ENCODE data around the gene RAD51B. TPM values are rescaled to one million over a fixed set of nuclear protein-coding genes. Genes with fewer than 3 reads are reported as not detected.

Gene RAD51B
- total RNA-seq, 1 experiment from 2014 or later: 8.5 TPM

DNA sequence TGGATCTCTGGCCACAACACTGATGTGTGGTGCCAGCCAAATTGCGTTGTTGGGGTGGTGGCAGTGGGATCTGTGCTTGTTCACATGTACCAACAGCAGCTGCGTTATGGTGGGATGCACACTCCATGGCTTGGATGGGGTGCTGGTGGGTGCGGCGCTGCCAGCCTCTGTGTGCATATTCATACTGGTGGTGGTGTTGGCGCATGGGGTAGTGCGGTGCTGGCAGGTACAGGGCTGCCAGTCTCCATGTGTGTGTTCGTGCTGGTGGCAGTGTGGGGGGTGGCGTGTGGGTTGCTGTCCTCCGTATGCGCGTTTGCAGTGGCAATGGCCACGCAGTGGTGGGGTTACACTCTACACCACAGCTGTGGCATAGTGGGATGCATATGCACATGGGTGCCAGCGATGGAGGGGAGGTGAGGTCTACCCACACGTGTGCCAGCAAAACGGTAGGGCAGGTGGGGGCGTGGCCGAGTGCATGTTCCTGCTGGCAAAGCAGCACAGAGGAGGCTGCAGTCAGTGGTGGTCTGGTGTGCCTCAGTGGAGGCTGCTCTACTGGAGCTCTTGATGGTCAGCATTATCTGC is 26.5 kb downstream of the RAD51B start:
- intact Hi-C loops (cut with micrococcal nuclease; ENCODE audit: unreplicated experiment) (no loop called here), in situ Hi-C loops (cut with HindIII; ENCODE audit: low pct_unique_long_range_greater_than_20kb, low sequenced_read_pairs) (no loop called here)
- Histone ChIP-seq H3K9me3 (ENCODE audit: control insufficient read depth, insufficient read depth, low read depth, low read length) (no peaks in the 10 kb centered on the region), H3K27me3 (ENCODE audit: control insufficient read depth, insufficient read depth, low read length) (no peaks in the 10 kb centered on the region), H3K27ac (ENCODE audit: low read length) (no peak overlapping the region), H3K36me3 (ENCODE audit: control insufficient read depth, insufficient read depth, low read length) (no peaks in the 10 kb centered on the region), H3K4me1 (ENCODE audit: control insufficient read depth, insufficient read depth, low read length) (no peaks in the 10 kb centered on the region), H3K4me3 (ENCODE audit: low read depth in 2 of 2, low read length in 2 of 2) (no peak overlapping the region)
- DNase-seq (ENCODE audit: low read depth, low spot score) (no peak), ATAC-seq (no peak)
- POLR2A ChIA-PET: no interaction called here
- BruUV-seq (replicated peaks): no TSS peak
- TF ChIP-seq TCF7L2 (IDR thresholded peaks at IDR 0.05; ENCODE audit: low read depth, low read length) (no peak), SIN3A (IDR thresholded peaks at IDR 0.05; ENCODE audit: borderline replicate concordance, insufficient read depth, low read depth, low read length) (no peak), POLR2AphosphoS5 (IDR thresholded peaks at IDR 0.05; ENCODE audit: low read depth, low read length) (no peak)
- TF ChIP-seq, protein P1, sequence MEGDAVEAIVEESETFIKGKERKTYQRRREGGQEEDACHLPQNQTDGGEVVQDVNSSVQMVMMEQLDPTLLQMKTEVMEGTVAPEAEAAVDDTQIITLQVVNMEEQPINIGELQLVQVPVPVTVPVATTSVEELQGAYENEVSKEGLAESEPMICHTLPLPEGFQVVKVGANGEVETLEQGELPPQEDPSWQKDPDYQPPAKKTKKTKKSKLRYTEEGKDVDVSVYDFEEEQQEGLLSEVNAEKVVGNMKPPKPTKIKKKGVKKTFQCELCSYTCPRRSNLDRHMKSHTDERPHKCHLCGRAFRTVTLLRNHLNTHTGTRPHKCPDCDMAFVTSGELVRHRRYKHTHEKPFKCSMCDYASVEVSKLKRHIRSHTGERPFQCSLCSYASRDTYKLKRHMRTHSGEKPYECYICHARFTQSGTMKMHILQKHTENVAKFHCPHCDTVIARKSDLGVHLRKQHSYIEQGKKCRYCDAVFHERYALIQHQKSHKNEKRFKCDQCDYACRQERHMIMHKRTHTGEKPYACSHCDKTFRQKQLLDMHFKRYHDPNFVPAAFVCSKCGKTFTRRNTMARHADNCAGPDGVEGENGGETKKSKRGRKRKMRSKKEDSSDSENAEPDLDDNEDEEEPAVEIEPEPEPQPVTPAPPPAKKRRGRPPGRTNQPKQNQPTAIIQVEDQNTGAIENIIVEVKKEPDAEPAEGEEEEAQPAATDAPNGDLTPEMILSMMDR (IDR thresholded peaks at IDR 0.05): no peak
- TF ChIP-seq, protein P2, sequence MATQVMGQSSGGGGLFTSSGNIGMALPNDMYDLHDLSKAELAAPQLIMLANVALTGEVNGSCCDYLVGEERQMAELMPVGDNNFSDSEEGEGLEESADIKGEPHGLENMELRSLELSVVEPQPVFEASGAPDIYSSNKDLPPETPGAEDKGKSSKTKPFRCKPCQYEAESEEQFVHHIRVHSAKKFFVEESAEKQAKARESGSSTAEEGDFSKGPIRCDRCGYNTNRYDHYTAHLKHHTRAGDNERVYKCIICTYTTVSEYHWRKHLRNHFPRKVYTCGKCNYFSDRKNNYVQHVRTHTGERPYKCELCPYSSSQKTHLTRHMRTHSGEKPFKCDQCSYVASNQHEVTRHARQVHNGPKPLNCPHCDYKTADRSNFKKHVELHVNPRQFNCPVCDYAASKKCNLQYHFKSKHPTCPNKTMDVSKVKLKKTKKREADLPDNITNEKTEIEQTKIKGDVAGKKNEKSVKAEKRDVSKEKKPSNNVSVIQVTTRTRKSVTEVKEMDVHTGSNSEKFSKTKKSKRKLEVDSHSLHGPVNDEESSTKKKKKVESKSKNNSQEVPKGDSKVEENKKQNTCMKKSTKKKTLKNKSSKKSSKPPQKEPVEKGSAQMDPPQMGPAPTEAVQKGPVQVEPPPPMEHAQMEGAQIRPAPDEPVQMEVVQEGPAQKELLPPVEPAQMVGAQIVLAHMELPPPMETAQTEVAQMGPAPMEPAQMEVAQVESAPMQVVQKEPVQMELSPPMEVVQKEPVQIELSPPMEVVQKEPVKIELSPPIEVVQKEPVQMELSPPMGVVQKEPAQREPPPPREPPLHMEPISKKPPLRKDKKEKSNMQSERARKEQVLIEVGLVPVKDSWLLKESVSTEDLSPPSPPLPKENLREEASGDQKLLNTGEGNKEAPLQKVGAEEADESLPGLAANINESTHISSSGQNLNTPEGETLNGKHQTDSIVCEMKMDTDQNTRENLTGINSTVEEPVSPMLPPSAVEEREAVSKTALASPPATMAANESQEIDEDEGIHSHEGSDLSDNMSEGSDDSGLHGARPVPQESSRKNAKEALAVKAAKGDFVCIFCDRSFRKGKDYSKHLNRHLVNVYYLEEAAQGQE (IDR thresholded peaks at IDR 0.05; ENCODE audit: insufficient read depth in 1 of 2, low read depth in 2 of 2, low read length in 1 of 2): no peak
- CTCF ChIA-PET: no interaction called here

DNA sequence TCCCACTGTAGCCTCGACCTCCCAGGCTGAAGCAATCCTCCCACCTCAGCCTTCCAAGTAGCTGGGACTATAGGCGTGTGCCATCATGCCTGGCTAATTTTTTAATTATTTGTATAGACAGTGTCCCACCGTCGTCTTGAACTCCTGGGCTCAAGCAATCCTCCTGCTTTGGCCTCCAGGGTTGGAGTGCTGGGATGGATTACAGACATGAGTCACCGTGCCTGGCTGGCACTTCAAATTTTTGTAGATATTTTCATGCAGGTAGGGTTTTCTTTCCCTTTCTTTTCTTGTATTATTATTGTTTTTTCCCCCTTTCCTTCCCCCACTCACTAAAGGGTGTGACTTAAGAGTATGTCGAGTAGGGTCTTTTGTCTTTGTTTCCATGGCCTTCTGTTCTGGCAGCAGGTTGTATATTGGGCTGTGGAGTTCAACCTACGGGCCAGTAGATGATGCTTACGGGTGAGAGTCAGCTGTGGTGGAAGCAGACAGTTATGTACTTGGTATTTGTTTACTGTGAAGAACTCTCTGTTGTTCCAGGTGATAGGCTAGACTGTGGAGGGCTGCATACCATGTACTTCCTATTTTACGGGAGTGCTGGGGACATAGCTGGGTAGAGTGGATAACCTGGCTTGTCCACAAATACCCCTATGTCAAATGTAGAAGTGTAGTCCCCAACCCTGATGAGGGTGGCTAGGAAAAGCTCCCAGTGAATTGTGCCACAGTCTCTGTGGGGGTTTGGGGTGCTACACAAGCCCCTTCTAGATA is 30.7 kb downstream of the RAD51B start:
- Histone ChIP-seq H3K4me3 (ENCODE audit: low read depth in 2 of 2, low read length in 2 of 2) (no peak overlapping the region), H3K4me1 (ENCODE audit: control insufficient read depth, insufficient read depth, low read length) (no peaks in the 10 kb centered on the region), H3K9me3 (ENCODE audit: control insufficient read depth, insufficient read depth, low read depth, low read length) (no peaks in the 10 kb centered on the region), H3K36me3 (ENCODE audit: control insufficient read depth, insufficient read depth, low read length) (no peaks in the 10 kb centered on the region), H3K27ac (ENCODE audit: low read length) (no peak overlapping the region), H3K27me3 (ENCODE audit: control insufficient read depth, insufficient read depth, low read length) (no peaks in the 10 kb centered on the region)
- POLR2A ChIA-PET: interaction anchor here (0.5 kb wide), 1 partner anchor 763 kb away, joined by 4 read pairs; no protein-coding TSS in a partner anchor
- CTCF ChIA-PET: no interaction called here
- BruUV-seq (replicated peaks): no TSS peak
- in situ Hi-C loops (cut with HindIII; ENCODE audit: low pct_unique_long_range_greater_than_20kb, low sequenced_read_pairs): no loop called here
- TF ChIP-seq, protein P2 (IDR thresholded peaks at IDR 0.05; ENCODE audit: insufficient read depth in 1 of 2, low read depth in 2 of 2, low read length in 1 of 2): no peak
- TF ChIP-seq POLR2AphosphoS5 (IDR thresholded peaks at IDR 0.05; ENCODE audit: low read depth, low read length): no peak
- TF ChIP-seq SIN3A (IDR thresholded peaks at IDR 0.05; ENCODE audit: borderline replicate concordance, insufficient read depth, low read depth, low read length): no peak
- no peak for ATAC-seq
- DNase-seq (ENCODE audit: low read depth, low spot score): no peak
- intact Hi-C loops (cut with micrococcal nuclease; ENCODE audit: unreplicated experiment): no loop called here
